ENCODE data around the gene SAP30BP.
A peak's percentile ranks its signal among the peaks of the same experiment; 100 is the strongest.

- TF ChIP-seq POLR2AphosphoS5 (IDR thresholded peaks at IDR 0.05) (peak; percentile 85), CTCF (IDR thresholded peaks at IDR 0.05) (peak in 3 of 4 experiments; percentile 5 to 31 (median 6)), POLR2A (IDR thresholded peaks at IDR 0.05) (no peak), EP300 (IDR thresholded peaks at IDR 0.05) (peak; percentile 26)
These were observed 26.7 kb downstream of the SAP30BP start for GRCh38 chr17:75693500-75694481.

All from gastroesophageal sphincter (tissue), 3 donors.